Esophagus squamous epithelium (tissue), 5 donors: ENCODE results near the gene RPRD1A. TPM values are rescaled to one million over a fixed set of nuclear protein-coding genes. Genes with fewer than 3 reads are reported as not detected.
"Not testable (repeated sequence)": the region's sequence is repeated elsewhere in the genome, so short reads cannot be mapped to it uniquely, and the experiment has no call there.

Experiments
- DNase-seq: peaks from one replicate; lab custom pipeline; 2025; lab: John Stamatoyannopoulos, UW
- H3K27ac ChIP-seq, 4 donors: fragments of 200-600 bp; sonication (generic); one replicate each; pipeline ENCODE4 v1.5.1; 2016 to 2019; ENCODE audit warnings: mild to moderate bottlenecking in 1 of 4
- H3K27me3 ChIP-seq, 4 donors: fragments of 200-600 bp; sonication (generic); 1 replicate in 3 of 4; 2 replicates in 1 of 4; pipeline versions ENCODE4 v1.5.1 to v1.6.0; 2017 to 2021; ENCODE audit warnings: antibody characterized with exemption in 1 of 4
- H3K36me3 ChIP-seq, 3 donors: fragments of 200-600 bp; sonication (generic); one replicate each; pipeline ENCODE4 v1.5.1; 2016 to 2019
- H3K4me1 ChIP-seq, 3 donors: fragments of 200-600 bp; sonication (generic); one replicate each; pipeline ENCODE4 v1.5.1; 2017 to 2019
- H3K4me3 ChIP-seq, 4 donors: fragments of 200-600 bp; sonication (generic); 1 replicate in 3 of 4; 2 replicates in 1 of 4; pipeline ENCODE4 v1.5.1; 2016 to 2019; ENCODE audit warnings: mild to moderate bottlenecking in 2 of 4, moderate library complexity in 1 of 4
- H3K9me3 ChIP-seq, 3 donors: fragments of 200-600 bp; sonication (generic); one replicate each; pipeline ENCODE4 v1.5.1; 2016 to 2019
- CTCF ChIP-seq, 6 experiments: fragments of 450-650 bp in 4 of 6; fragments of 200-600 bp in 2 of 6; sonication (generic) in 2 of 6; IDR thresholded peaks; one replicate each; pipeline ENCODE4 v1.5.1; 2016 to 2019; ENCODE audit warnings: antibody characterized with exemption in 6 of 6, mild to moderate bottlenecking in 4 of 6, moderate library complexity in 4 of 6
- POLR2A ChIP-seq, 4 donors: fragments of 450-650 bp; IDR thresholded peaks; one replicate each; pipeline ENCODE4 v1.6.1; 2017; ENCODE audit warnings: antibody characterized with exemption in 4 of 4, mild to moderate bottlenecking in 4 of 4, moderate library complexity in 3 of 4
- WGBS, 2 donors: methylation state at CpG; one replicate each; pipeline ENCODE4 v1.1.5; 2018; 5-methylcytosine and 5-hydroxymethylcytosine counted together
- intact Hi-C: fragments of 100-400 bp; cut with DNase I; formaldehyde crosslinking; loops from one replicate; pipeline ENCODE4 v1.15.0; 2022
- total RNA-seq, 4 donors: library from RNA; depleted of rRNA; stranded (reverse); fragments of >200 nt; gene quantifications; one replicate each; pipeline ENCODE4 v1.1.0, GENCODE V29; 2016
- donor health status: DM: yes; HTN: yes; CAD: no.

RPRD1A gene
- total RNA-seq, 4 donors from 2014 or later, result 30.3 to 54.1 (median 51.1) TPM

- Histone ChIP-seq H3K9me3 (no peaks in the 10 kb centered on the region), H3K27ac (no peak overlapping the region), H3K4me1 (no peaks in the 10 kb centered on the region), H3K4me3 (no peak overlapping the region), H3K27me3 (no peaks in the 10 kb centered on the region), H3K36me3 (no peaks in the 10 kb centered on the region)
- no peak for TF ChIP-seq POLR2A (IDR thresholded peaks at IDR 0.05)
- TF ChIP-seq CTCF (IDR thresholded peaks at IDR 0.05), result no peak
- DNase-seq, result no peak
- WGBS, 2 donors, result 59 to 66% methylated on average over 5 to 6 of the region's 6 CpGs
- intact Hi-C loops, result no loop called here
These were observed 21.6 kb upstream of the RPRD1A start for GRCh38 chr18:36089001-36089400.

GRCh38 chr18:36088256-36088655 is 20.9 kb upstream of the RPRD1A start:
- no peaks in the 10 kb centered on the region for H3K9me3 ChIP-seq
- 53 to 55% methylated on average over 2 of the region's 2 CpGs for WGBS, 2 donors
- no peaks in the 10 kb centered on the region for H3K36me3 ChIP-seq
- H3K4me1 ChIP-seq, result no peaks in the 10 kb centered on the region
- intact Hi-C loops, result no loop called here
- H3K27me3 ChIP-seq, result no peaks in the 10 kb centered on the region
- no peak overlapping the region for H3K4me3 ChIP-seq
- no peak overlapping the region for H3K27ac ChIP-seq
- TF ChIP-seq POLR2A (IDR thresholded peaks at IDR 0.05) (no peak), CTCF (IDR thresholded peaks at IDR 0.05) (no peak)
- DNase-seq, result no peak

- DNase-seq, result no peak
- 78 to 88% methylated on average over 3 of the region's 8 CpGs for WGBS, 2 donors
- intact Hi-C loops, result no loop called here
- TF ChIP-seq CTCF (IDR thresholded peaks at IDR 0.05) (no peak), POLR2A (IDR thresholded peaks at IDR 0.05) (no peak)
- no peak overlapping the region for H3K27ac ChIP-seq
- no peaks in the 10 kb centered on the region for H3K27me3 ChIP-seq
- H3K9me3 ChIP-seq, result peaks cover 0 to 1% (median 0%) of the 10 kb centered on the region in 3 donors
- H3K36me3 ChIP-seq, result no peaks in the 10 kb centered on the region
- no peak overlapping the region for H3K4me3 ChIP-seq
- no peaks in the 10 kb centered on the region for H3K4me1 ChIP-seq
These were observed 18.8 kb upstream of the RPRD1A start for GRCh38 chr18:36086186-36086585.

- Histone ChIP-seq H3K4me1 (no peaks in the 10 kb centered on the region), H3K27me3 (no peaks in the 10 kb centered on the region), H3K27ac (no peak overlapping the region), H3K9me3 (peaks cover 0 to 4% (median under 1%) of the 10 kb centered on the region in 3 donors), H3K4me3 (no peak overlapping the region), H3K36me3 (no peaks in the 10 kb centered on the region)
- DNase-seq, result no peak
- TF ChIP-seq CTCF (IDR thresholded peaks at IDR 0.05) (no peak), POLR2A (IDR thresholded peaks at IDR 0.05) (no peak)
- intact Hi-C loops, result no loop called here
- WGBS, 2 donors, result no CpG with 5 or more reads among the region's 4 CpGs
These were observed 17.8 kb upstream of the RPRD1A start for GRCh38 chr18:36085195-36085594.

GRCh38 chr18:36083729-36084128 is 16.4 kb upstream of the RPRD1A start:
- no peaks in the 10 kb centered on the region for H3K4me1 ChIP-seq
- WGBS, 2 donors, result 63 to 74% methylated on average over 2 of the region's 2 CpGs
- no peak for TF ChIP-seq CTCF (IDR thresholded peaks at IDR 0.05)
- no peak for TF ChIP-seq POLR2A (IDR thresholded peaks at IDR 0.05)
- DNase-seq, result no peak
- H3K36me3 ChIP-seq, result no peaks in the 10 kb centered on the region
- H3K27me3 ChIP-seq, result no peaks in the 10 kb centered on the region
- intact Hi-C loops, result no loop called here
- no peak overlapping the region for H3K4me3 ChIP-seq
- peaks cover 0 to 4% (median 4%) of the 10 kb centered on the region in 3 donors for H3K9me3 ChIP-seq
- no peak overlapping the region for H3K27ac ChIP-seq

GRCh38 chr18:36081118-36081517 is 13.8 kb upstream of the RPRD1A start:
- H3K36me3 ChIP-seq, H3K27me3 ChIP-seq, H3K4me3 ChIP-seq, DNase-seq, intact Hi-C loops, H3K4me1 ChIP-seq, H3K9me3 ChIP-seq, H3K27ac ChIP-seq: not testable (repeated sequence)
- WGBS, 2 donors, result 78 to 84% methylated on average over 2 of the region's 2 CpGs
